K562 (cell line): ENCODE results near the gene THYN1. TPM values are rescaled to one million over a fixed set of nuclear protein-coding genes. Genes with fewer than 3 reads are reported as not detected.

Experiments
- ATAC-seq: fragments of 200-7000 bp; cut with Tn5 transposase; 3 replicates; pipeline ENCODE4 v1.9.1; 2020; ENCODE audit warnings: moderate library complexity
- BruUV-seq: library from RNA; stranded (reverse); fragments of 400-500 nt; replicated peaks from 2 replicates; lab custom pipeline; 2021; lab: Mats Ljungman, UMichigan
- CTCF ChIA-PET: fragments of 300-600 bp; formaldehyde crosslinking; extraction: SDS; loops from one replicate; lab custom pipeline; 2021; ENCODE audit warnings: low intra/inter-chr PET ratio; lab: Yijun Ruan, JAX
- POLR2A ChIA-PET: fragments of 300-600, 350-650 bp; sonication (Branson Sonifier 250); formaldehyde crosslinking; extraction: SDS; loops from one replicate; lab custom pipeline; 2021; ENCODE audit warnings: antibody characterized with exemption, inconsistent platforms; lab: Yijun Ruan, JAX
- DNase-seq, 4 experiments: peaks; one replicate each; pipeline versions ENCODE4 v3.0.0 to v3.0.0-alpha.2; 2011 to 2018; ENCODE audit warnings: low spot score in 3 of 4, mixed read lengths in 3 of 4; ENCODE audit errors: extremely low read depth in 1 of 4
- FAIRE-seq: peaks from 2 replicates; lab custom pipeline; 2011; peaks lifted over from hg19 to GRCh38; lab: Jason Lieb, UNC
- H2AFZ ChIP-seq: 2 replicates; pipeline ENCODE4 v1.6.0; 2011; ENCODE audit warnings: low read depth, low read length, control low read depth, inconsistent platforms
- H3K27ac ChIP-seq: fragments of 200-600 bp; 3 replicates; pipeline ENCODE4 v1.8.0; 2011; ENCODE audit warnings: low read depth, mild to moderate bottlenecking, control low read depth, inconsistent platforms, low read length, moderate library complexity, mixed read lengths; ENCODE audit errors: extremely low read depth
- H3K27me3 ChIP-seq, 2 experiments: fragments of 300-600 bp in 1 of 2; 2 replicates in 1 of 2; 3 replicates in 1 of 2; pipeline versions ENCODE4 v1.6.0 to v1.8.0; 2011; ENCODE audit warnings: inconsistent platforms in 2 of 2, low read length in 2 of 2, mild to moderate bottlenecking in 1 of 2, mixed read lengths in 1 of 2, moderate library complexity in 1 of 2; ENCODE audit not compliant: control insufficient read depth in 2 of 2, insufficient read depth in 2 of 2
- H3K36me3 ChIP-seq: fragments of 300-600 bp; 3 replicates; pipeline ENCODE4 v1.8.0; 2011; ENCODE audit warnings: mild to moderate bottlenecking, low read length, inconsistent platforms; ENCODE audit not compliant: control insufficient read depth, insufficient read depth
- H3K4me1 ChIP-seq, 2 experiments: fragments of 200-600 bp in 1 of 2; replicated peaks in 1 of 2; 2 replicates in 1 of 2; 3 replicates in 1 of 2; pipeline versions ENCODE4 v1.5.1 to v1.8.0; 2011; ENCODE audit warnings: inconsistent platforms in 2 of 2, low read length in 2 of 2, mild to moderate bottlenecking in 1 of 2, mixed read lengths in 1 of 2, moderate library complexity in 1 of 2; ENCODE audit not compliant: control insufficient read depth in 2 of 2, insufficient read depth in 2 of 2
- H3K4me2 ChIP-seq: 2 replicates; pipeline ENCODE4 v1.6.1; 2011; ENCODE audit warnings: low read length, control low read depth, inconsistent platforms, mixed read lengths; ENCODE audit not compliant: insufficient read depth
- H3K4me3 ChIP-seq: fragments of 200-600 bp; sonication (generic), shearing (Covaris generic); 2 replicates; pipeline ENCODE4 v1.5.1; 2016; ENCODE audit warnings: control low read depth, inconsistent platforms
- H3K79me2 ChIP-seq: fragments of 200-600 bp; 3 replicates; pipeline ENCODE4 v1.8.0; 2011; ENCODE audit warnings: low read length, inconsistent platforms; ENCODE audit not compliant: control insufficient read depth, insufficient read depth
- H3K9ac ChIP-seq, 2 experiments: 2 replicates each; pipeline versions ENCODE4 v1.6.0 to v1.6.1; 2011; ENCODE audit warnings: low read depth in 2 of 2, low read length in 2 of 2, control low read depth in 1 of 2, inconsistent platforms in 1 of 2, mild to moderate bottlenecking in 1 of 2, mixed read lengths in 1 of 2; ENCODE audit not compliant: insufficient read depth in 1 of 2
- H3K9me1 ChIP-seq: one replicate; pipeline ENCODE4 v1.6.0; 2011; ENCODE audit warnings: inconsistent platforms, mild to moderate bottlenecking, low read length, moderate library complexity; ENCODE audit not compliant: control insufficient read depth, insufficient read depth
- H3K9me3 ChIP-seq: replicated peaks from 2 replicates; pipeline ENCODE4 v1.5.1; 2011; ENCODE audit warnings: low read depth, low read length, inconsistent platforms; ENCODE audit not compliant: control insufficient read depth, insufficient read depth
- H4K20me1 ChIP-seq: replicated peaks from 2 replicates; pipeline ENCODE4 v1.6.1; 2011; ENCODE audit warnings: low read length, inconsistent platforms, mixed read lengths; ENCODE audit not compliant: control insufficient read depth, insufficient read depth
- CEBPG ChIP-seq, 3 experiments: fragments of 200-800 bp in 1 of 3; sonication (Bioruptor generic) in 1 of 3; sonication (generic) in 1 of 3; formaldehyde crosslinking in 1 of 3; IDR thresholded peaks in 2 of 3; conservative IDR thresholded peaks in 1 of 3; 2 replicates each; pipeline versions ENCODE4 v1.6.1 to v1.8.0; 2016 to 2022; ENCODE audit warnings: missing compliant biosample characterization in 2 of 3, missing genetic modification characterization in 2 of 3, mild to moderate bottlenecking in 1 of 3, missing genetic modification reagents in 1 of 3
- EP400 ChIP-seq: fragments of 450-650 bp; IDR thresholded peaks from 2 replicates; pipeline ENCODE4 v1.6.1; 2017; ENCODE audit warnings: antibody characterized with exemption, mild to moderate bottlenecking, moderate library complexity
- ETV1 ChIP-seq: fragments of 450-650 bp; conservative IDR thresholded peaks from 2 replicates; pipeline ENCODE4 v1.6.1; 2016; ENCODE audit warnings: missing genetic modification characterization, control low read depth, low read depth, missing compliant biosample characterization
- GABPA ChIP-seq: fragments of 200-800 bp; sonication (Bioruptor generic); conservative IDR thresholded peaks from 2 replicates; pipeline ENCODE4 v1.6.1; 2016; ENCODE audit warnings: low read depth, missing genetic modification characterization, missing compliant biosample characterization
- HDAC8 ChIP-seq: fragments of 450-650 bp; IDR thresholded peaks from 2 replicates; pipeline ENCODE4 v1.6.1; 2016; ENCODE audit warnings: mild to moderate bottlenecking, missing genetic modification characterization, moderate library complexity, missing compliant biosample characterization
- KLF6 ChIP-seq: fragments of 250-450 bp; sonication (Bioruptor Pico); IDR thresholded peaks from 2 replicates; pipeline ENCODE4 v1.4.0; 2020; ENCODE audit warnings: mild to moderate bottlenecking, moderate library complexity, borderline replicate concordance
- MECOM ChIP-seq: fragments of 250-450 bp; sonication (Bioruptor Pico); IDR thresholded peaks from 2 replicates; pipeline ENCODE4 v1.8.0; 2022; ENCODE audit warnings: inconsistent platforms
- MEF2D ChIP-seq: conservative IDR thresholded peaks from 2 replicates; pipeline ENCODE4 v1.6.1; 2016; ENCODE audit warnings: low read depth, missing genetic modification characterization, missing compliant biosample characterization
- NUFIP1 ChIP-seq: fragments of 450-650 bp; IDR thresholded peaks from 2 replicates; pipeline ENCODE4 v1.6.1; 2018; ENCODE audit not compliant: partially characterized antibody
- RBM14 ChIP-seq: fragments of 200-400 bp; formaldehyde crosslinking; IDR thresholded peaks from 2 replicates; pipeline ENCODE4 v1.6.1; 2018; ENCODE audit warnings: low read depth, mild to moderate bottlenecking, low read length, moderate library complexity, borderline replicate concordance; ENCODE audit not compliant: insufficient read depth
- SETDB1 ChIP-seq: IDR thresholded peaks from one replicate; pipeline ENCODE4 v1.6.1; 2012; ENCODE audit warnings: low read length, control low read depth, inconsistent platforms
- SPI1 ChIP-seq: IDR thresholded peaks from 2 replicates; pipeline ENCODE4 v1.6.1; 2011; ENCODE audit warnings: low read depth, low read length, control low read depth, borderline replicate concordance
- TCF3 ChIP-seq: sonication (generic); formaldehyde crosslinking; IDR thresholded peaks from 2 replicates; pipeline ENCODE4 v1.4.0; 2020; ENCODE audit warnings: mild to moderate bottlenecking, missing genetic modification reagents
- ZBTB26 ChIP-seq: fragments of 450-650 bp; formaldehyde crosslinking; IDR thresholded peaks from 2 replicates; pipeline ENCODE4 v1.4.0; 2022; ENCODE audit warnings: missing genetic modification characterization
- ZBTB7A ChIP-seq: IDR thresholded peaks from 2 replicates; pipeline ENCODE4 v1.6.1; 2011; ENCODE audit warnings: low read depth, mild to moderate bottlenecking, low read length, moderate library complexity, borderline replicate concordance; ENCODE audit not compliant: control insufficient read depth
- ZBTB8A ChIP-seq: fragments of 450-650 bp; IDR thresholded peaks from 2 replicates; pipeline ENCODE4 v1.6.1; 2018; ENCODE audit warnings: mild to moderate bottlenecking, moderate library complexity; ENCODE audit not compliant: partially characterized antibody
- ZFX ChIP-seq: sonication (generic); formaldehyde crosslinking; IDR thresholded peaks from 2 replicates; pipeline ENCODE4 v1.8.0; 2022; ENCODE audit warnings: mild to moderate bottlenecking, missing genetic modification reagents, moderate library complexity
- ZNF121 ChIP-seq: sonication (generic); formaldehyde crosslinking; conservative IDR thresholded peaks from 2 replicates; pipeline ENCODE4 v1.8.0; 2022; ENCODE audit warnings: missing genetic modification reagents
- ZNF197 ChIP-seq: fragments of 200-800 bp; sonication (Bioruptor generic); IDR thresholded peaks from 2 replicates; pipeline ENCODE4 v1.6.1; 2016; ENCODE audit warnings: low read depth, missing genetic modification characterization, missing compliant biosample characterization
- ZNF584 ChIP-seq: fragments of 200-800 bp; sonication (Bioruptor generic); IDR thresholded peaks from 2 replicates; pipeline ENCODE4 v1.6.1; 2016; ENCODE audit warnings: low read depth, mild to moderate bottlenecking, missing genetic modification characterization, missing compliant biosample characterization
- ZNF707 ChIP-seq: fragments of 250-450 bp; sonication (Bioruptor Pico); conservative IDR thresholded peaks from 2 replicates; pipeline ENCODE4 v1.8.0; 2022; ENCODE audit warnings: inconsistent platforms, mild to moderate bottlenecking, moderate library complexity
- in situ Hi-C: fragments of 300-500 bp; cut with MboI; formaldehyde crosslinking; loops from 4 replicates; pipeline ENCODE4 v1.15.0; 2018; ENCODE audit warnings: inconsistent platforms, mixed read lengths
- intact Hi-C: fragments of 100-400 bp; cut with micrococcal nuclease; formaldehyde crosslinking; loops from 2 replicates; pipeline ENCODE4 v1.14.2; 2022
- polyA plus RNA-seq, 8 experiments: library from polyadenylated mRNA; depleted of rRNA in 4 of 8; stranded (reverse) in 5 of 8; unstranded in 3 of 8; fragments of >200 nt; fragmentation: Nextera tagmentation in 2 of 8; fragmentation: Illumina TruSeq in 1 of 8; extraction: Ambion mirVana in 2 of 8; extraction: Trizol in 1 of 8; gene quantifications; 2 replicates each; pipeline versions ENCODE4 v1.2.1 to v1.2.3, GENCODE V29; 2011 to 2014; ENCODE audit warnings: inconsistent platforms in 1 of 8, missing spikeins in 1 of 8
- total RNA-seq, 7 experiments: library from RNA; depleted of rRNA in 6 of 7; stranded (reverse); fragments of >200 nt in 6 of 7; fragmentation: Illumina TruSeq in 2 of 7; extraction: Trizol in 2 of 7; gene quantifications; 2 replicates each; pipeline versions ENCODE4 v1.2.1 to v1.2.3, GENCODE V29; 2011 to 2021; ENCODE audit warnings: low replicate concordance in 1 of 7
- TF ChIP-seq, protein P1 (sequence below): fragments of 450-650 bp; IDR thresholded peaks from 2 replicates; pipeline ENCODE4 v1.6.1; 2016; ENCODE audit warnings: antibody characterized with exemption

THYN1 gene
- total and polyA plus RNA-seq, 9 of the 15 experiments (the other 6 are each of a cell fraction or from before 2014, with no cell fraction given) = 54.9 to 279 (median 104) TPM

GRCh38 chr11:134260503-134260902 lies 7.4 kb upstream of the THYN1 start:
- H3K36me3 ChIP-seq = peaks cover 64% of the 10 kb centered on the region
- BruUV-seq = no TSS peak
- DNase-seq = no peak
- TF ChIP-seq ZBTB7A (no peak), ZFX (CRISPR knock-in tag) (no peak), SETDB1 (no peak), ZNF584 (CRISPR knock-in tag) (0 out of 2 replicates have a peak, but pooled peaks have one; percentile 19), ZNF121 (CRISPR knock-in tag) (no peak), TCF3 (peak; percentile 14; the same call in 1 of the 2 replicates), RBM14 (no peak), KLF6 (CRISPR knock-in tag) (no peak), CEBPG (CRISPR knock-in tag; IDR thresholded peaks at IDR 0.05) (no peak), CEBPG (tag; conservative IDR thresholded peaks at IDR 0.05 in 1 of 2, IDR thresholded peaks at IDR 0.05 in 1 of 2) (0 out of 4 replicates have a peak, but pooled peaks of 1 of the 2 experiments have one; percentile 17), ETV1 (tag) (peak; percentile 45; the same call in 1 of the 2 replicates), HDAC8 (no peak), ZNF707 (CRISPR knock-in tag) (no peak), ZBTB26 (CRISPR knock-in tag) (no peak), ZBTB8A (no peak), SPI1 (peak; percentile 40; the same call in 1 of the 2 replicates), MECOM (CRISPR knock-in tag) (no peak), EP400 (no peak), ZNF197 (CRISPR knock-in tag) (no peak), MEF2D (tag) (peak; percentile 70; the same call in 1 of the 2 replicates), GABPA (tag) (peak; percentile 57), NUFIP1 (no peak)
- TF ChIP-seq, protein P1, sequence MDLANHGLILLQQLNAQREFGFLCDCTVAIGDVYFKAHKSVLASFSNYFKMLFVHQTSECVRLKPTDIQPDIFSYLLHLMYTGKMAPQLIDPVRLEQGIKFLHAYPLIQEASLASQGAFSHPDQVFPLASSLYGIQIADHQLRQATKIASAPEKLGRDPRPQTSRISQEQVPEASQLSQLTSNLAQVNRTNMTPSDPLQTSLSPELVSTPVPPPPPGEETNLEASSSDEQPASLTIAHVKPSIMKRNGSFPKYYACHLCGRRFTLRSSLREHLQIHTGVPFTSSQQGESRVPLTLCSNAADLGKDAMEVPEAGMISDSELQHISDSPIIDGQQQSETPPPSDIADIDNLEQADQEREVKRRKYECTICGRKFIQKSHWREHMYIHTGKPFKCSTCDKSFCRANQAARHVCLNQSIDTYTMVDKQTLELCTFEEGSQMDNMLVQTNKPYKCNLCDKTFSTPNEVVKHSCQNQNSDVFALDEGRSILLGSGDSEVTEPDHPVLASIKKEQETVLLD = no peak

More at GRCh38 chr11:134260503-134260902, 7.4 kb upstream of the THYN1 start:
- CTCF ChIA-PET = no interaction called here
- Histone ChIP-seq H3K27ac (no peak overlapping the region), H3K4me2 (no peak overlapping the region), H4K20me1 (no peaks in the 10 kb centered on the region), H3K9me3 (no peaks in the 10 kb centered on the region), H2AFZ (no peak overlapping the region), H3K9me1 (no peaks in the 10 kb centered on the region), H3K4me3 (no peak overlapping the region), H3K9ac (no peak overlapping the region), H3K27me3 (no peaks in the 10 kb centered on the region), H3K79me2 (peaks cover 1% of the 10 kb centered on the region; the same call in 2 of the 3 replicates), H3K4me1 (peaks cover 0 to 3% of the 10 kb centered on the region in 2 experiments; a peak in 1 of 5 replicates)
- POLR2A ChIA-PET = no interaction called here
- intact Hi-C loops = no loop called here
- in situ Hi-C loops = no loop called here
- FAIRE-seq (no peak), ATAC-seq (no peak)
